GM19328 (cell line): ENCODE measurements around the gene OR1D2.
A peak's percentile ranks its signal among the peaks of the same experiment; 100 is the strongest.
"Not testable (repeated sequence)": the region's sequence is repeated elsewhere in the genome, so short reads cannot be mapped to it uniquely, and the experiment has no call there.

Source experiments
- ATAC-seq: cut with Tn5 transposase; IDR thresholded peaks from one replicate; pipeline ENCODE4 v1.9.1; 2021; ENCODE audit warnings: mild to moderate bottlenecking, moderate library complexity; ENCODE audit not compliant: unreplicated experiment

Gene OR1D2, protein sequence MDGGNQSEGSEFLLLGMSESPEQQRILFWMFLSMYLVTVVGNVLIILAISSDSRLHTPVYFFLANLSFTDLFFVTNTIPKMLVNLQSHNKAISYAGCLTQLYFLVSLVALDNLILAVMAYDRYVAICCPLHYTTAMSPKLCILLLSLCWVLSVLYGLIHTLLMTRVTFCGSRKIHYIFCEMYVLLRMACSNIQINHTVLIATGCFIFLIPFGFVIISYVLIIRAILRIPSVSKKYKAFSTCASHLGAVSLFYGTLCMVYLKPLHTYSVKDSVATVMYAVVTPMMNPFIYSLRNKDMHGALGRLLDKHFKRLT

GRCh38 chr17:3104322-3104721 is at the start of gene OR1D2:
Gene OR1D2 (minus strand): TSS chr17:3104422. CDS start chr17:3092996, 11,426 bp downstream.
- ATAC-seq: no peak

DNA sequence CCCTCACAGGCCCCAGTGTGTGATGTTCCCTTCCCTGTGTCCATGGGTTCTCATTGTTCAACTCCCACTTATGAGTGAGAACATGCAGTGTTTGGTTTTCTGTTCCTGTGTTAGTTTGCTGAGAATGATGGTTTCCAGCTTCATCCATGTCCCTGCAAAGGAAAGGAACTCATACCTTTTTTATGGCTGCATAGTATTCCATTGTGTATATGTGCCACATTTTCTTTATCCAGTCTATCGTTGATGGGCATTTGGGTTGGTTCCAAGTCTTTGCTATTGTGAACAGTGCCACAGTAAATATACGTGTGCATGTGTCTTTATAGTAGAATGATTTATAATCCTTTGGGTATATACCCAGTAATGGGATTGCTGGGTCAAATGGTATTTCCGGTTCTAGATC is 33.3 kb upstream of the OR1D2 start:
- not testable (repeated sequence) for ATAC-seq

- ATAC-seq: no peak
These were observed 23.2 kb upstream of the OR1D2 start, which contains the start of gene OR1G1 for GRCh38 chr17:3127451-3127850. Gene OR1G1 (minus strand): TSS chr17:3127551. CDS start chr17:3127551, 0 bp downstream.

DNA sequence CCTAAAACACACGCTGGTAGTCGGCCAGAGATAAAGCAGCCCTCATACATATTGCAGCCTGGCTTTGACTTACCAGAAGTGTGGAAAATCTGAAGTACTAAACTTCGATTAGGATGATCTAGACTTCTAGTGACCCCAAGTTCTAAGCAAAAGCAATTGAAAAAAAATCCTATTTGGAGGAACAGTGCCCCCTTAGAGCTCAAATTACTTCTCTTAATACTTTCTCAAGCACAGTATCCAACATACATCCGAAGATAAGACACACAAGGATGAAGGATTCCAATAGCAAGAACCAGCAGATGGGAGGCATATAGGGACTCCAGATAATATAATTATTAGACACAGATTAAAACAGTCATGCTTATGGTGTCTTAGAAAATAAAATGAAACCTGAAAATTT is 30.4 kb downstream of the OR1D2 start:
- not testable (repeated sequence) for ATAC-seq

- ATAC-seq: not testable (repeated sequence)
These were observed 39.0 kb downstream of the OR1D2 start for GRCh38 chr17:3065192-3065591.

- ATAC-seq: not testable (repeated sequence)
These were observed 40.7 kb downstream of the OR1D2 start, which contains the start of gene OR1D5 for GRCh38 chr17:3063507-3063906. Gene OR1D5 (minus strand): TSS chr17:3063607. CDS start chr17:3063607, 0 bp downstream.

- ATAC-seq: not testable (repeated sequence)
These were observed 41.3 kb downstream of the OR1D2 start for GRCh38 chr17:3062824-3063377.

GRCh38 chr17:3054868-3055267 is 49.4 kb downstream of the OR1D2 start:
- not testable (repeated sequence) for ATAC-seq

DNA sequence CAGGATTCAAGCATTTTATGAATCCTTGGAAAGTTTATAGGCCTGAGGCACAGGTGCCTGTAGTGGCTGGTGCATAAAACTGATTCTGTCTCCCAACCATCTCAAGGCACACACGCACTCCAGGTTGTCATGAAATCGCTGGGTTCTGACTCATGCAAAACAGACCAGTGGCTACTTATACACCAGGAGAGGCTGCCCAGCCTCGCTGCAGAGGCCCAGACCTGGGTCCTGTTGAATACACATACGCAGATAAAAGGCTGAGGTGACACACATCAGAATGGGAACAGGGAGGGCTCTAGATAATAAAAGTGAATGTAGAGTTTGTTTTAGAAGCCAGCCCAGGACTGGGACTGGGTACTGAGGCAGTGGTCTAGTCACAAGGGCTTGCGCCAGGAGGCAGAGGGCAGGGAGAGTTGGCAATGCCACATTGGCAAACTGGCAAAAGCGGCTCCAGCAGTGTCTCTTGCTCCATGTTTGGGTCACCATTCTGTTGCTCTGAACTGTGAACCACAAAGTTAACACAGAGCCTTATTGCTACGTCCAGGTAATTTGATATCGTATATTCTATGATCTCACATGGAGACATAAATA is 54.4 kb downstream of the OR1D2 start:
- ATAC-seq: no peak

- ATAC-seq: peak; percentile 92
These were observed 55.3 kb downstream of the OR1D2 start for GRCh38 chr17:3048727-3049471.

DNA sequence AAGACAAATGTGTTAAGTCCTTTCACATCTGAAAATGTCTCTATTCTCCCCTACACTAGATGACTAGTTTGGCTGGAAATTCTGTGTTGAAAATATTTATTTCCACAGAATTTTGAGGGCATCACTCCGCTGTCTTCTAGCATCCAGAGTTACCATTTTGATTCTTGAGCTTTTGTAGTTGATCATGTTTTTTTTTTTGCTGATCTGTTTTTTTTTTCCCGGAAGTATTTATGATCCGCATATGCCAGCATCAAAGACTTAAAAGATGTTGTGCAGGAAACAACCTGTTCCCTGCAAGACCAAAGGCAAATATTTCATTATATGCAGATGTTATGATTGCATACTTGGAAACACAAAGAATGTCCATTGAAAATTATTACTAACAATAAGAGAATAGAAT is 57.5 kb downstream of the OR1D2 start:
- ATAC-seq: no peak

- no peak for ATAC-seq
These were observed 60.4 kb downstream of the OR1D2 start for GRCh38 chr17:3043737-3044365.

DNA sequence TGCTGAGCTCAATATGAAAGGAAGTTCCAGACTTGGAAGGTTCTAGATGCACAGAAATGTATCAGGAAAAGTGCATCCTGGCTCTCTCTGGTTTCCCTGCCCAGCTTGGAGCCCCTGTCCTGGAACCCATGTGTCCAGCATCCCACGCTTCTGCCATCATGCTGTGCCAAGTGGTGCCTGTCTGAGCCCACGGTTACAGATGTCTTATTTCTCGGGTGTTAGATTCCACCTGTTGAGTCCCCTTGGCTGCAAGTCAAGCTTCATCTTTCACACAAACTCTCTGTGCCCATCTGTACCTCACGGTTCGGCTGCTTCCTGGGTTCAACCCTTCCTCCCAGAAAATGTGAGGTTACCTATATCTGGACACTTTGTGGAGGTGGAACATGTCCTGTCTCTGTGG is 63.3 kb downstream of the OR1D2 start:
- no peak for ATAC-seq

- ATAC-seq: no peak
These were observed 64.5 kb downstream of the OR1D2 start for GRCh38 chr17:3039736-3040135.

GRCh38 chr17:3038941-3039340 is 65.3 kb downstream of the OR1D2 start:
- no peak for ATAC-seq
